ENCODE measurements around the gene DBF4B. TPM values are rescaled to one million over a fixed set of nuclear protein-coding genes. Genes with fewer than 3 reads are reported as not detected.

Gene DBF4B
- total RNA-seq, 1 donor from 2014 or later, result 5.1 TPM

GRCh38 chr17:44759916-44760243 lies 51.4 kb downstream of the DBF4B start:
- DNase-seq (ENCODE audit: low spot score), result no peak

- DNase-seq (ENCODE audit: low spot score), result no peak
These were observed 52.2 kb downstream of the DBF4B start for GRCh38 chr17:44760474-44761308.

- no peak for DNase-seq (ENCODE audit: low spot score)
These were observed 53.7 kb downstream of the DBF4B start for GRCh38 chr17:44761932-44762810.

GRCh38 chr17:44763170-44763569 lies 54.7 kb downstream of the DBF4B start:
- no peak for DNase-seq (ENCODE audit: low spot score)

GRCh38 chr17:44765965-44766364 lies 57.5 kb downstream of the DBF4B start:
- no peak for DNase-seq (ENCODE audit: low spot score)

GRCh38 chr17:44766409-44767038 lies 58.1 kb downstream of the DBF4B start:
- no peak for DNase-seq (ENCODE audit: low spot score)

- no peak for DNase-seq (ENCODE audit: low spot score)
These were observed 59.0 kb downstream of the DBF4B start for GRCh38 chr17:44767493-44767892.

GRCh38 chr17:44768505-44769142 lies 60.2 kb downstream of the DBF4B start:
- no peak for DNase-seq (ENCODE audit: low spot score)

GRCh38 chr17:44769230-44769629 lies 60.8 kb downstream of the DBF4B start:
- no peak for DNase-seq (ENCODE audit: low spot score)

GRCh38 chr17:44769647-44770084 lies 61.2 kb downstream of the DBF4B start:
- no peak for DNase-seq (ENCODE audit: low spot score)

- no peak for DNase-seq (ENCODE audit: low spot score)
These were observed 61.9 kb downstream of the DBF4B start for GRCh38 chr17:44770166-44770925.

GRCh38 chr17:44772308-44773045 lies 64.0 kb downstream of the DBF4B start:
- no peak for DNase-seq (ENCODE audit: low spot score)

- no peak for DNase-seq (ENCODE audit: low spot score)
These were observed 64.7 kb downstream of the DBF4B start for GRCh38 chr17:44773140-44773539.

GRCh38 chr17:44774271-44775135 lies 66.0 kb downstream of the DBF4B start:
- DNase-seq (ENCODE audit: low spot score), result peak; percentile 86

- peak; percentile 99 for DNase-seq (ENCODE audit: low spot score)
These were observed 66.8 kb downstream of the DBF4B start for GRCh38 chr17:44775136-44775837.

GRCh38 chr17:44775838-44776621 lies 67.6 kb downstream of the DBF4B start:
- no peak for DNase-seq (ENCODE audit: low spot score)

- DNase-seq (ENCODE audit: low spot score), result no peak
These were observed 68.3 kb downstream of the DBF4B start for GRCh38 chr17:44776628-44777393.

Data from umbilical cord (tissue), 2 donors.